Activated CD4-positive, alpha-beta T cell treated with anti-CD3 and anti-CD28 coated beads, Interleukin-2, amount 50 U/mL, for 24 hours (primary cell): Measurements from ENCODE around the gene BCL3.

ENCODE experiments used
- DNase-seq, 2 donors: peaks; one replicate each; pipeline ENCODE4 v3.0.0-alpha.2; 2020; ENCODE audit warnings: low read depth in 1 of 2, low spot score in 1 of 2

BCL3 gene

GRCh38 chr19:44785271-44785670 is 36.8 kb downstream of the BCL3 start:
- no peak for DNase-seq

GRCh38 chr19:44785993-44786392 is 37.5 kb downstream of the BCL3 start:
- no peak for DNase-seq

- DNase-seq = no peak
Measured at GRCh38 chr19:44788971-44789370, 40.5 kb downstream of the BCL3 start.

- DNase-seq = no peak
Measured at GRCh38 chr19:44789943-44790483, 41.5 kb downstream of the BCL3 start.

- no peak for DNase-seq
Measured at GRCh38 chr19:44792281-44792680, 43.8 kb downstream of the BCL3 start.

GRCh38 chr19:44794610-44795009 is 46.1 kb downstream of the BCL3 start:
- DNase-seq = no peak

- no peak for DNase-seq
Measured at GRCh38 chr19:44795398-44795987, 47.0 kb downstream of the BCL3 start.

GRCh38 chr19:44796701-44797115 is 48.2 kb downstream of the BCL3 start:
- DNase-seq = no peak

GRCh38 chr19:44799627-44800346 is 51.3 kb downstream of the BCL3 start:
- DNase-seq = no peak

GRCh38 chr19:44800461-44800860 is 52.0 kb downstream of the BCL3 start:
- DNase-seq = peak; percentile 73 to 78

- DNase-seq = no peak
Measured at GRCh38 chr19:44803442-44804428, 55.2 kb downstream of the BCL3 start.

GRCh38 chr19:44806291-44806690 is 57.8 kb downstream of the BCL3 start:
- DNase-seq = no peak

GRCh38 chr19:44807162-44807561 is 58.7 kb downstream of the BCL3 start:
- DNase-seq = no peak

- DNase-seq = no peak
Measured at GRCh38 chr19:44807652-44808462, 59.3 kb downstream of the BCL3 start.

GRCh38 chr19:44808463-44809371 is 60.2 kb downstream of the BCL3 start, which contains the start of gene BCAM:
Gene BCAM, plus strand, starts transcription at chr19:44809103. Its CDS starts 22 bp downstream, at chr19:44809125.
- no peak for DNase-seq
